HepG2 (cell line): ENCODE data around the gene PXT1. TPM values are rescaled to one million over a fixed set of nuclear protein-coding genes. Genes with fewer than 3 reads are reported as not detected.

ENCODE experiments used
- ELF4 ChIP-seq: sonication (generic); formaldehyde crosslinking; IDR thresholded peaks from 2 replicates; pipeline ENCODE4 v1.5.0; 2020; ENCODE audit warnings: missing genetic modification reagents, mild to moderate bottlenecking, moderate library complexity, borderline replicate concordance
- FLYWCH1 ChIP-seq: sonication (generic); formaldehyde crosslinking; IDR thresholded peaks from 2 replicates; pipeline ENCODE4 v1.8.1; 2023; ENCODE audit warnings: mild to moderate bottlenecking, missing genetic modification reagents
- FOXK1 ChIP-seq: sonication (generic); formaldehyde crosslinking; IDR thresholded peaks from 2 replicates; pipeline ENCODE4 v1.4.0; 2020; ENCODE audit warnings: low read depth, missing genetic modification reagents, borderline replicate concordance
- HDAC1 ChIP-seq: sonication (generic); formaldehyde crosslinking; IDR thresholded peaks from 2 replicates; pipeline ENCODE4 v1.5.1; 2020; ENCODE audit warnings: mild to moderate bottlenecking, missing genetic modification reagents
- IRF1 ChIP-seq: sonication (generic); formaldehyde crosslinking; IDR thresholded peaks from 2 replicates; pipeline ENCODE4 v1.4.0; 2020; ENCODE audit warnings: low read depth, mild to moderate bottlenecking, missing genetic modification reagents
- JDP2 ChIP-seq: sonication (generic); formaldehyde crosslinking; IDR thresholded peaks from 2 replicates; pipeline ENCODE4 v1.8.1; 2022; ENCODE audit warnings: missing genetic modification reagents, borderline replicate concordance
- KMT2B ChIP-seq: IDR thresholded peaks from 2 replicates; pipeline ENCODE4 v1.6.1; 2016; ENCODE audit warnings: missing genetic modification reagents, missing compliant biosample characterization
- RFXANK ChIP-seq: IDR thresholded peaks from 2 replicates; pipeline ENCODE4 v1.6.1; 2016
- SCMH1 ChIP-seq: sonication (generic); formaldehyde crosslinking; IDR thresholded peaks from 2 replicates; pipeline ENCODE4 v1.9.0; 2021; ENCODE audit warnings: missing genetic modification reagents, mild to moderate bottlenecking, borderline replicate concordance
- ZBTB38 ChIP-seq: sonication (generic); formaldehyde crosslinking; IDR thresholded peaks from 2 replicates; pipeline ENCODE4 v1.5.1; 2020; ENCODE audit warnings: mild to moderate bottlenecking, missing genetic modification reagents
- ZGPAT ChIP-seq: IDR thresholded peaks from 2 replicates; pipeline ENCODE4 v1.6.1; 2016; ENCODE audit warnings: mild to moderate bottlenecking
- ZKSCAN5 ChIP-seq: sonication (generic); formaldehyde crosslinking; IDR thresholded peaks from 2 replicates; pipeline ENCODE4 v1.5.1; 2020; ENCODE audit warnings: mild to moderate bottlenecking, missing genetic modification reagents
- ZNF121 ChIP-seq: sonication (generic); formaldehyde crosslinking; IDR thresholded peaks from 2 replicates; pipeline ENCODE4 v1.5.0; 2020; ENCODE audit warnings: mild to moderate bottlenecking, missing genetic modification reagents
- ZNF264 ChIP-seq: sonication (generic); formaldehyde crosslinking; IDR thresholded peaks from 2 replicates; pipeline ENCODE4 v1.4.0; 2020; ENCODE audit warnings: missing genetic modification reagents
- ZNF274 ChIP-seq: sonication (generic); formaldehyde crosslinking; IDR thresholded peaks from 2 replicates; pipeline ENCODE4 v1.5.1; 2020; ENCODE audit warnings: mild to moderate bottlenecking, missing genetic modification reagents
- ZNF292 ChIP-seq: sonication (generic); formaldehyde crosslinking; IDR thresholded peaks from 2 replicates; pipeline ENCODE4 v1.8.1; 2022; ENCODE audit warnings: mild to moderate bottlenecking, low read depth, missing genetic modification reagents, borderline replicate concordance
- ZNF367 ChIP-seq: sonication (generic); formaldehyde crosslinking; IDR thresholded peaks from 2 replicates; pipeline ENCODE4 v1.4.0; 2020; ENCODE audit warnings: missing genetic modification reagents, borderline replicate concordance
- ZNF530 ChIP-seq: sonication (generic); formaldehyde crosslinking; IDR thresholded peaks from 2 replicates; pipeline ENCODE4 v1.5.0; 2020; ENCODE audit warnings: low read depth, mild to moderate bottlenecking, missing genetic modification reagents
- ZNF558 ChIP-seq: sonication (generic); formaldehyde crosslinking; IDR thresholded peaks from 2 replicates; pipeline ENCODE4 v1.9.0; 2022; ENCODE audit warnings: mild to moderate bottlenecking, missing genetic modification reagents, borderline replicate concordance
- ZNF616 ChIP-seq: sonication (generic); formaldehyde crosslinking; IDR thresholded peaks from 2 replicates; pipeline ENCODE4 v1.5.0; 2020; ENCODE audit warnings: low read depth, mild to moderate bottlenecking, missing genetic modification reagents
- ZNF672 ChIP-seq: sonication (generic); formaldehyde crosslinking; IDR thresholded peaks from 2 replicates; pipeline ENCODE4 v1.8.1; 2022; ENCODE audit warnings: missing genetic modification reagents
- ZNF776 ChIP-seq: sonication (generic); formaldehyde crosslinking; IDR thresholded peaks from 2 replicates; pipeline ENCODE4 v1.4.0; 2020; ENCODE audit warnings: mild to moderate bottlenecking, missing genetic modification reagents
- ZSCAN30 ChIP-seq: sonication (generic); formaldehyde crosslinking; IDR thresholded peaks from 2 replicates; pipeline ENCODE4 v1.5.0; 2020; ENCODE audit warnings: mild to moderate bottlenecking, missing genetic modification reagents
- ZZZ3 ChIP-seq: sonication (generic); formaldehyde crosslinking; IDR thresholded peaks from 2 replicates; pipeline ENCODE4 v1.4.0; 2020; ENCODE audit warnings: missing genetic modification reagents, mild to moderate bottlenecking, borderline replicate concordance
- polyA plus RNA-seq, 8 experiments: library from polyadenylated mRNA; depleted of rRNA in 3 of 8; stranded (reverse) in 7 of 8; unstranded in 1 of 8; fragments of >200 nt; fragmentation: Illumina TruSeq in 4 of 8; extraction: Trizol in 4 of 8; gene quantifications; 2 replicates each; pipeline versions ENCODE4 v1.2.1 to v1.2.3, GENCODE V29; 2011 to 2016; ENCODE audit warnings: low read depth in 4 of 8, missing spikeins in 1 of 8, mixed read lengths in 1 of 8; ENCODE audit not compliant: insufficient read depth in 1 of 8
- total RNA-seq, 5 experiments: library from RNA; depleted of rRNA; stranded (reverse); fragments of >200 nt; fragmentation: Illumina TruSeq; extraction: Trizol; gene quantifications; 2 replicates each; pipeline ENCODE4 v1.2.3, GENCODE V29; 2016; ENCODE audit warnings: low read depth in 1 of 5
- TF ChIP-seq, protein P1 (sequence below): sonication (generic); IDR thresholded peaks from 2 replicates; pipeline ENCODE4 v1.6.1; 2016; ENCODE audit warnings: low read depth, borderline replicate concordance
- TF ChIP-seq, protein P2 (sequence below): sonication (generic); formaldehyde crosslinking; IDR thresholded peaks from 2 replicates; pipeline ENCODE4 v1.4.0; 2020; ENCODE audit warnings: missing genetic modification reagents

The PXT1 gene
- total and polyA plus RNA-seq, 2 of the 13 experiments (the other 11 are each of a cell fraction or from before 2014, with no cell fraction given) = 0.04 TPM; not detected in 1

DNA sequence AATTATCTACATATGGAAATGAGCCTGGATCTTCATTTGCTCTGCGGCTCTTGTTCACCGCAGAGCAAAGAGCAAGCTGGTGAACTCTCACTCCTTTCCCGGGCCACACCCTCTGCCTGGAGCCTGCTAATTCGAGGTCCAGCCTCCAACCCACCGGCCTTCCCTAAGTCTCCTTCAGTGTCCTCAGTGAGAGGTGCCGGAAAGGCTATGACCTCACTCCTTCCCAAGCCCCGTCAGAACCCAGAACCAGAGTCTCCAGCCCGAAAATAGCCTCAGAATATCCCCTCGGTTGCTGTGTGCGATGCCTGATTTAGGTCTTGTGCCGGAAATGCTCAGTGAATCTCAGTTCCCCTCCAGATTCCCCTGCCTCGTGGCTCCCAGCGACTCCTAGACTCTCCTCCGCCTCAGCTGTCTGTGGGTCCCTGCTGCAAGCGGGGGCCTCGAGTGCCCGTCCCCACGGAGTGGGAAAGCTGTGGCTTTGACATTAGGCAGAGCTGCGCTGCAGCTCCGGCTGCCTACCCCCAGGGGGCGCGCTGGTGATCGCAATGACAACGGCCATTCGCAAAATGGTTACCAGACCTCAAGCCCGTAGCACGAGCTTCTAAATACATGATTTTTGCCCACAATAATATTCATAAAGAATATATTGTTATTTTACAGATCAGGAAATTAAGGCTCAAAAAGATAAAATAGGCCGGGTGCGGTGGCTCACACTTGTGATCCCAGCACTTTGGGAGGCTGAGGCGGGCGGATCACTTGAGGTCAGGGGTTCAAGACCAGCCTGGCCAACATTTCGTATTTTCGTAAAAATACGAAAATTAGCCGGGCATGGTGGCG is 101.8 kb downstream of the PXT1 start (continued):
- TF ChIP-seq IRF1 (CRISPR knock-in tag) (no peak), FLYWCH1 (no peak), FOXK1 (CRISPR knock-in tag) (no peak), ZNF367 (CRISPR knock-in tag) (no peak), HDAC1 (no peak), ZKSCAN5 (no peak), RFXANK (no peak), ZNF274 (CRISPR knock-in tag) (0 out of 2 replicates have a peak, but pooled peaks have one; percentile 34), ZNF776 (no peak), JDP2 (CRISPR knock-in tag) (no peak), ZNF121 (no peak), ZNF264 (CRISPR knock-in tag) (peak; percentile 44; the same call in 1 of the 2 replicates), ELF4 (CRISPR knock-in tag) (no peak), ZZZ3 (CRISPR knock-in tag) (no peak), SCMH1 (CRISPR knock-in tag) (no peak), ZNF616 (CRISPR knock-in tag) (no peak), ZNF292 (no peak), ZNF558 (no peak), KMT2B (CRISPR knock-in tag) (0 out of 2 replicates have a peak, but pooled peaks have one; percentile 28), ZBTB38 (CRISPR knock-in tag) (no peak), ZNF530 (CRISPR knock-in tag) (no peak), ZNF672 (CRISPR knock-in tag) (no peak), ZGPAT (CRISPR knock-in tag) (no peak), ZSCAN30 (no peak)
- TF ChIP-seq, protein P1, sequence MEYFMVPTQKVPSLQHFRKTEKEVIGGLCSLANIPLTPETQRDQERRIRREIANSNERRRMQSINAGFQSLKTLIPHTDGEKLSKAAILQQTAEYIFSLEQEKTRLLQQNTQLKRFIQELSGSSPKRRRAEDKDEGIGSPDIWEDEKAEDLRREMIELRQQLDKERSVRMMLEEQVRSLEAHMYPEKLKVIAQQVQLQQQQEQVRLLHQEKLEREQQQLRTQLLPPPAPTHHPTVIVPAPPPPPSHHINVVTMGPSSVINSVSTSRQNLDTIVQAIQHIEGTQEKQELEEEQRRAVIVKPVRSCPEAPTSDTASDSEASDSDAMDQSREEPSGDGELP = 0 out of 2 replicates have a peak, but pooled peaks have one; percentile 8
- TF ChIP-seq, protein P2, sequence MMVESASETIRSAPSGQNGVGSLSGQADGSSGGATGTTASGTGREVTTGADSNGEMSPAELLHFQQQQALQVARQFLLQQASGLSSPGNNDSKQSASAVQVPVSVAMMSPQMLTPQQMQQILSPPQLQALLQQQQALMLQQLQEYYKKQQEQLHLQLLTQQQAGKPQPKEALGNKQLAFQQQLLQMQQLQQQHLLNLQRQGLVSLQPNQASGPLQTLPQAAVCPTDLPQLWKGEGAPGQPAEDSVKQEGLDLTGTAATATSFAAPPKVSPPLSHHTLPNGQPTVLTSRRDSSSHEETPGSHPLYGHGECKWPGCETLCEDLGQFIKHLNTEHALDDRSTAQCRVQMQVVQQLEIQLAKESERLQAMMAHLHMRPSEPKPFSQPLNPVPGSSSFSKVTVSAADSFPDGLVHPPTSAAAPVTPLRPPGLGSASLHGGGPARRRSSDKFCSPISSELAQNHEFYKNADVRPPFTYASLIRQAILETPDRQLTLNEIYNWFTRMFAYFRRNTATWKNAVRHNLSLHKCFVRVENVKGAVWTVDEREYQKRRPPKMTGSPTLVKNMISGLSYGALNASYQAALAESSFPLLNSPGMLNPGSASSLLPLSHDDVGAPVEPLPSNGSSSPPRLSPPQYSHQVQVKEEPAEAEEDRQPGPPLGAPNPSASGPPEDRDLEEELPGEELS = no peak
